ENCODE measurements around the gene PDS5B. TPM values are rescaled to one million over a fixed set of nuclear protein-coding genes. Genes with fewer than 3 reads are reported as not detected.

Gene PDS5B
- total and polyA plus RNA-seq, 2 of the 8 experiments (the other 6 are each of a cell fraction or from before 2014, with no cell fraction given), result 5.5 to 54.6 TPM

GRCh38 chr13:32751340-32751739 is 165.1 kb downstream of the PDS5B start:
- Histone ChIP-seq H3K9me3 (ENCODE audit: insufficient read depth in 2 of 2, low read depth in 1 of 2, low read length in 1 of 2) (no peaks in the 10 kb centered on the region), H3K4me3 (ENCODE audit: extremely low read depth in 1 of 4, insufficient read depth in 2 of 4, low read depth in 3 of 4, low read length in 4 of 4) (no peak overlapping the region), H3K4ac (replicated peaks; ENCODE audit: insufficient read length, low read depth, low read length) (no peak overlapping the region), H3K56ac (replicated peaks; ENCODE audit: insufficient read length, low read depth, low read length) (no peak overlapping the region), H4K20me1 (replicated peaks in 1 of 2; ENCODE audit: control insufficient read depth in 1 of 2, insufficient read depth in 2 of 2, low read length in 2 of 2) (no peaks in the 10 kb centered on the region), H3K4me1 (replicated peaks in 1 of 4; ENCODE audit: control insufficient read depth in 3 of 4, insufficient read depth in 4 of 4, low read length in 3 of 4) (no peaks in the 10 kb centered on the region), H4K91ac (replicated peaks; ENCODE audit: insufficient read length, low read length) (no peak overlapping the region), H2BK15ac (ENCODE audit: low read length) (no peak overlapping the region), H3K36me3 (ENCODE audit: control insufficient read depth in 2 of 4, insufficient read depth in 4 of 4, low read length in 3 of 4) (peaks cover 0 to 9% (median 7%) of the 10 kb centered on the region in 4 experiments; a peak in 4 of 8 replicates), H3K23ac (ENCODE audit: insufficient read length) (no peak overlapping the region), H2BK12ac (ENCODE audit: low read depth, low read length) (no peak overlapping the region), H3K4me2 (ENCODE audit: insufficient read depth in 1 of 2, low read depth in 2 of 2, low read length in 2 of 2) (no peak overlapping the region), H2BK20ac (ENCODE audit: low read length) (no peak overlapping the region), H4K5ac (ENCODE audit: insufficient read length, low read depth, low read length) (no peak overlapping the region), H2AFZ (ENCODE audit: low read length) (no peak overlapping the region), H3K27ac (ENCODE audit: low read depth, low read length) (no peak overlapping the region), H4K8ac (ENCODE audit: extremely low read depth, insufficient read depth, low read length) (no peak overlapping the region), H2BK5ac (ENCODE audit: low read depth, low read length) (no peak overlapping the region), H3K9ac (replicated peaks in 1 of 4; ENCODE audit: extremely low read depth in 1 of 4, low read depth in 3 of 4, low read length in 3 of 4) (no peak overlapping the region), H3K14ac (ENCODE audit: insufficient read length) (no peak overlapping the region), H3K27me3 (replicated peaks in 1 of 4; ENCODE audit: control insufficient read depth in 3 of 4, extremely low read depth in 1 of 4, insufficient read depth in 3 of 4, low read length in 3 of 4) (no peaks in the 10 kb centered on the region), H2AK5ac (ENCODE audit: low read depth, low read length) (no peak overlapping the region), H3K79me1 (ENCODE audit: low read depth, low read length) (no peaks in the 10 kb centered on the region), H2BK120ac (replicated peaks; ENCODE audit: low read depth, low read length) (no peak overlapping the region), H3K23me2 (ENCODE audit: low read depth, low read length) (no peaks in the 10 kb centered on the region), H3K18ac (ENCODE audit: extremely low read depth, low read length) (no peak overlapping the region), H3K79me2 (ENCODE audit: control insufficient read depth in 1 of 2, insufficient read depth in 2 of 2, low read length in 2 of 2) (no peaks in the 10 kb centered on the region)
- ChIA-PET POLR2A (ENCODE audit: partially characterized antibody) (no interaction called here), CTCF (ENCODE audit: partially characterized antibody) (no interaction called here)
- no peak for FAIRE-seq
- no peak for DNase-seq (ENCODE audit: low read depth in 1 of 2, low spot score in 2 of 2)
- WGBS, 2 experiments (ENCODE audit: extremely low coverage in 1 of 2, insufficient coverage in 1 of 2, insufficient read length in 1 of 2, insufficient replicate concordance in 2 of 2, low coverage in 1 of 2, low lambda C conversion rate in 2 of 2, missing lambda C conversion rate in 1 of 2), result 94% methylated on average over 4 of the region's 4 CpGs; no CpG with 5 or more reads in 1 of the 2 experiments
- no peak for TF ChIP-seq MAFK (IDR thresholded peaks at IDR 0.05; ENCODE audit: low read depth, low read length)
- no peak for TF ChIP-seq POLR2A (IDR thresholded peaks at IDR 0.05; ENCODE audit: control extremely low read depth in 1 of 2, low read depth in 2 of 2, low read length in 2 of 2)
- no peak for TF ChIP-seq SIRT6 (IDR thresholded peaks at IDR 0.05; ENCODE audit: low read length)
- no peak for TF ChIP-seq RNF2 (IDR thresholded peaks at IDR 0.05; ENCODE audit: borderline replicate concordance, low read depth, low read length, missing control alignments, poor library complexity, severe bottlenecking)
- TF ChIP-seq SRF (IDR thresholded peaks at IDR 0.05; ENCODE audit: low read depth, low read length), result no peak
- no peak for TF ChIP-seq ATF3 (IDR thresholded peaks at IDR 0.05; ENCODE audit: insufficient read depth, low read depth, low read length)
- no peak for TF ChIP-seq GTF2F1 (IDR thresholded peaks at IDR 0.05; ENCODE audit: borderline replicate concordance, low read depth, low read length)

All from H1 (cell line).